ENCODE results near the gene GSC. TPM values are rescaled to one million over a fixed set of nuclear protein-coding genes. Genes with fewer than 3 reads are reported as not detected.
"Not testable (repeated sequence)": the region's sequence is repeated elsewhere in the genome, so short reads cannot be mapped to it uniquely, and the experiment has no call there.

The GSC gene
- total RNA-seq, 1 donor from 2014 or later = not detected

DNA sequence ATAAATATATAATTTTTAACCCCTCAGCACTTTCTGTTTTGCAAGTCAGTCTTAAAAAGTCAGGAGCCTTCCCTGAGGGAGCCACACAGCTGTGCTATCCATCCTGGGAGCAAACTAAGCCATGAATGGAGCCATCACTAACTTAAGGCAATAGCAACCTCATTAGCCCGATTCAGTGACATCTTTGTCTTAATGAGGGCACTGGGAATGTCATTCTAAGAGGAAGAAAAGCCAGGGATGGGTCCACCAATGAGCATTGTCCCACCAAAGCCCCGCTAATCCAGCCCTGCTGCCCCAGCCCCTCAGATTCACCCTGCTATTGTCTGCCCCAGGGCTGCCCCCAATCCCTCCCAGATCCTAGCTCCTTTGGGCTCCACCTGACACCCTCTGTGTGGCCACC, 19.5 kb downstream of the GSC start:
- Mint-ChIP-seq H3K9me3 (no peaks in the 10 kb centered on the region), H3K27ac (no peak overlapping the region), H3K4me1 (no peaks in the 10 kb centered on the region), H3K4me3 (no peak overlapping the region), H3K27me3 (peaks cover 7% of the 10 kb centered on the region), H3K36me3 (ENCODE audit: low read depth) (no peaks in the 10 kb centered on the region)
- POLR2A ChIA-PET = no interaction called here
- no peak for ATAC-seq (ENCODE audit: low read depth)
- no peak for DNase-seq
- intact Hi-C loops (cut with micrococcal nuclease) = no loop called here
- CTCF ChIA-PET = no interaction called here
- no peak for TF ChIP-seq CTCF (IDR thresholded peaks at IDR 0.05)

GRCh38 chr14:94748667-94749347, 21.1 kb downstream of the GSC start:
- intact Hi-C loops (cut with micrococcal nuclease) = no loop called here
- ATAC-seq (ENCODE audit: low read depth) (no peak), DNase-seq (no peak)
- TF ChIP-seq CTCF (IDR thresholded peaks at IDR 0.05) = no peak
- CTCF ChIA-PET = no interaction called here
- POLR2A ChIA-PET = no interaction called here
- H3K27me3 Mint-ChIP-seq = peaks cover 7% of the 10 kb centered on the region
- no peak overlapping the region for H3K27ac Mint-ChIP-seq
- H3K4me3 Mint-ChIP-seq = no peak overlapping the region
- H3K36me3 Mint-ChIP-seq (ENCODE audit: low read depth) = no peaks in the 10 kb centered on the region
- H3K4me1 Mint-ChIP-seq = no peaks in the 10 kb centered on the region
- no peaks in the 10 kb centered on the region for H3K9me3 Mint-ChIP-seq

GRCh38 chr14:94747739-94748138, 22.2 kb downstream of the GSC start:
- no peaks in the 10 kb centered on the region for H3K4me1 Mint-ChIP-seq
- ATAC-seq (ENCODE audit: low read depth) (no peak), DNase-seq (no peak)
- no peak for TF ChIP-seq CTCF (IDR thresholded peaks at IDR 0.05)
- ChIA-PET POLR2A (no interaction called here), CTCF (no interaction called here)
- peaks cover 7% of the 10 kb centered on the region for H3K27me3 Mint-ChIP-seq
- intact Hi-C loops (cut with micrococcal nuclease) = no loop called here
- H3K36me3 Mint-ChIP-seq (ENCODE audit: low read depth) = no peaks in the 10 kb centered on the region
- H3K9me3 Mint-ChIP-seq = no peaks in the 10 kb centered on the region
- H3K27ac Mint-ChIP-seq = no peak overlapping the region
- no peak overlapping the region for H3K4me3 Mint-ChIP-seq

DNA sequence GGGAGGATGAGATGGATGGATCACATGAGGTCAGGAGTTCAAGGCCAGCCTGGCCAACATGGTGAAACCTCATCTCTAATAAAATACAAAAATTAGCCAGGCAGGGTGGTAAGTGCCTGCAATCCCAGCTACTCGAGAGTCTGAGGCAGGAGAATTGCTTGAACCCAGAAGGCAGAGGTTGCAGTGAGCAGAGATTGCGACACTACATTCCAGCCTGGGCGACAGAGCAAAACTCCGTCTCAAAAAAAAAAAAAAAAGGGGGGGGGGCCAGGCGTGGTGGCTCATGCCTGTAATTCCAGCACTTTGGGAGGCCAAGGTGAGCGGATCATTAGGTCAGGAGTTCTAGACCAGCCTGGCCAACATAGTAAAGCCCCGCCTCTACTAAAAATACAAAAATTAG, 22.8 kb downstream of the GSC start:
- H3K27me3 Mint-ChIP-seq; POLR2A ChIA-PET; intact Hi-C loops (cut with micrococcal nuclease); H3K4me3 Mint-ChIP-seq; H3K27ac Mint-ChIP-seq; DNase-seq; CTCF ChIA-PET; H3K9me3 Mint-ChIP-seq; H3K36me3 Mint-ChIP-seq (ENCODE audit: low read depth); ATAC-seq (ENCODE audit: low read depth); H3K4me1 Mint-ChIP-seq: not testable (repeated sequence)

GRCh38 chr14:94746131-94746530, 23.8 kb downstream of the GSC start:
- Mint-ChIP-seq H3K9me3 (no peaks in the 10 kb centered on the region), H3K27ac (no peak overlapping the region), H3K36me3 (ENCODE audit: low read depth) (no peaks in the 10 kb centered on the region), H3K4me1 (no peaks in the 10 kb centered on the region), H3K27me3 (peaks cover 9% of the 10 kb centered on the region), H3K4me3 (no peak overlapping the region)
- DNase-seq (no peak), ATAC-seq (ENCODE audit: low read depth) (no peak)
- ChIA-PET CTCF (no interaction called here), POLR2A (no interaction called here)
- TF ChIP-seq CTCF (IDR thresholded peaks at IDR 0.05) = no peak
- intact Hi-C loops (cut with micrococcal nuclease) = no loop called here

DNA sequence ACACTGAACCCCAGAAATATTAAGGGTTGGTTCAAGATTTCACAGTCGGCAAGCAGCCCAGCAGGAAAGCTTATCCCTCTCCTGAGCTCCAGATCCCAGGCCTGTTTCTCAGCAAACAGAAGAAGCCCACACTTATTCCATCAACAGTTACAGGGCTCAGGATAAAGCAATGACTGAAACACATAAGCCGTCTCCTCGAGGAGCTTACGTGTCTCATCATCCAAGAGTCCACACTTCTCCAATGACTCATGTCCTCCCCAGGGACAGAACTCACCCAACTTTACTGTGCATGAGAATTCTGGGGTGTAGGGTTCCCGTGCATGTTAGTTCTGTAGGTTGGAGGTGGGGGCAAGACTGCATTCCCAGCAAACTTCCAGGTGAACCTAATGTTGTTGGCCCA, 31.2 kb downstream of the GSC start:
- ATAC-seq (ENCODE audit: low read depth) = no peak
- H3K36me3 Mint-ChIP-seq (ENCODE audit: low read depth) = no peaks in the 10 kb centered on the region
- H3K27ac Mint-ChIP-seq = no peak overlapping the region
- peaks cover 11% of the 10 kb centered on the region for H3K27me3 Mint-ChIP-seq
- no peak overlapping the region for H3K4me3 Mint-ChIP-seq
- no peaks in the 10 kb centered on the region for H3K4me1 Mint-ChIP-seq
- ChIA-PET POLR2A (no interaction called here), CTCF (no interaction called here)
- DNase-seq = no peak
- no peaks in the 10 kb centered on the region for H3K9me3 Mint-ChIP-seq
- TF ChIP-seq CTCF (IDR thresholded peaks at IDR 0.05) = no peak
- intact Hi-C loops (cut with micrococcal nuclease) = no loop called here

Data from activated B cell treated with CpG ODN at 0.5 μM for 24 hours (primary cell).